ENCODE results near the gene COL15A1. TPM values are rescaled to one million over a fixed set of nuclear protein-coding genes. Genes with fewer than 3 reads are reported as not detected.
A peak's percentile ranks its signal among the peaks of the same experiment; 100 is the strongest.

Gene COL15A1
- total RNA-seq, 1 experiment from 2014 or later, result 0.04 TPM

DNA sequence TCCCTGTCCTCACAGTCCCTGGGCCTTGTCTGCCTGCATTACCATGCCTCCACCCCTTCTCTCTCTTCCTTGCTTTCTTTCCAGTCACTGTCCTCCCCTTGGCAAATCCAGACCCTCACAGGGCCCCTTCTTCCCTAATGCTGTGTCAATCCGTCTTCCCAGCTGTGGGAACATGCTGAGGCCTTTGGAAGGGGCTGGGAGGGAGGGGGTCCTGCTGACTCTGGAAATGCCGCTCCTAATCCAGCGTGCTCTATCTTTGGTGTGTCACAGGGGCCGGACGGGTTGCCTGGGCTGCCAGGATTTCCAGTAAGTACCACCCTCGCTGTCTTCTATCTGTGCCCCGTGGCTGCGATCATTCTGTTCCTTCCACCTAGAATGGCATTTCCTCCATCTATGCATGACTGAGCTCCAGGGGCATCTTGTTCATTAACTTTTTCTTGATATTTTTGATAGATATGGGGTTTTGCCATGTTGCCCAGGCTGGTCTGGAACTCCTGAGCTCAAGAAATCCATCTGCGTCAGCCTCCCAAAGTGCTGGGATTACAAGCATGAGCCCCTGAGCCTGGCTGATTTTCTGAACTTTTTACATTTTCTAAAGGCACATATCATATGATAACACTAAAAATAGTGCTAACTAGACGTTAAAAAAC lies 96.7 kb downstream of the COL15A1 start:
- H3K27ac ChIP-seq (ENCODE audit: low read depth, low read length, poor library complexity, severe bottlenecking), result no peak overlapping the region
- DNase-seq (ENCODE audit: low spot score), result no peak
- no TSS peak for BruUV-seq (replicated peaks)
- H3K36me3 ChIP-seq (ENCODE audit: insufficient read depth, low read length, poor library complexity, severe bottlenecking), result no peaks in the 10 kb centered on the region
- no peak for TF ChIP-seq EZH2 (IDR thresholded peaks at IDR 0.05; ENCODE audit: borderline replicate concordance, low read depth, low read length, poor library complexity, severe bottlenecking)
- TF ChIP-seq, protein P1, sequence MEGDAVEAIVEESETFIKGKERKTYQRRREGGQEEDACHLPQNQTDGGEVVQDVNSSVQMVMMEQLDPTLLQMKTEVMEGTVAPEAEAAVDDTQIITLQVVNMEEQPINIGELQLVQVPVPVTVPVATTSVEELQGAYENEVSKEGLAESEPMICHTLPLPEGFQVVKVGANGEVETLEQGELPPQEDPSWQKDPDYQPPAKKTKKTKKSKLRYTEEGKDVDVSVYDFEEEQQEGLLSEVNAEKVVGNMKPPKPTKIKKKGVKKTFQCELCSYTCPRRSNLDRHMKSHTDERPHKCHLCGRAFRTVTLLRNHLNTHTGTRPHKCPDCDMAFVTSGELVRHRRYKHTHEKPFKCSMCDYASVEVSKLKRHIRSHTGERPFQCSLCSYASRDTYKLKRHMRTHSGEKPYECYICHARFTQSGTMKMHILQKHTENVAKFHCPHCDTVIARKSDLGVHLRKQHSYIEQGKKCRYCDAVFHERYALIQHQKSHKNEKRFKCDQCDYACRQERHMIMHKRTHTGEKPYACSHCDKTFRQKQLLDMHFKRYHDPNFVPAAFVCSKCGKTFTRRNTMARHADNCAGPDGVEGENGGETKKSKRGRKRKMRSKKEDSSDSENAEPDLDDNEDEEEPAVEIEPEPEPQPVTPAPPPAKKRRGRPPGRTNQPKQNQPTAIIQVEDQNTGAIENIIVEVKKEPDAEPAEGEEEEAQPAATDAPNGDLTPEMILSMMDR (conservative IDR thresholded peaks at IDR 0.05; ENCODE audit: low read depth, low read length), result no peak
- intact Hi-C loops (cut with micrococcal nuclease; ENCODE audit: unreplicated experiment), result no loop called here
- no peaks in the 10 kb centered on the region for H3K27me3 ChIP-seq (replicated peaks; ENCODE audit: insufficient read depth, low read depth, low read length, poor library complexity)
- no peaks in the 10 kb centered on the region for H3K9me3 ChIP-seq (ENCODE audit: low read depth, low read length, poor library complexity, severe bottlenecking)
- no peaks in the 10 kb centered on the region for H3K4me1 ChIP-seq (ENCODE audit: insufficient read depth, low read length, poor library complexity, severe bottlenecking)
- ChIA-PET CTCF (no interaction called here), POLR2A (ENCODE audit: low non-redundant PET) (no interaction called here)
- H3K4me3 ChIP-seq (ENCODE audit: low read depth, low read length, poor library complexity, severe bottlenecking), result no peak overlapping the region

DNA sequence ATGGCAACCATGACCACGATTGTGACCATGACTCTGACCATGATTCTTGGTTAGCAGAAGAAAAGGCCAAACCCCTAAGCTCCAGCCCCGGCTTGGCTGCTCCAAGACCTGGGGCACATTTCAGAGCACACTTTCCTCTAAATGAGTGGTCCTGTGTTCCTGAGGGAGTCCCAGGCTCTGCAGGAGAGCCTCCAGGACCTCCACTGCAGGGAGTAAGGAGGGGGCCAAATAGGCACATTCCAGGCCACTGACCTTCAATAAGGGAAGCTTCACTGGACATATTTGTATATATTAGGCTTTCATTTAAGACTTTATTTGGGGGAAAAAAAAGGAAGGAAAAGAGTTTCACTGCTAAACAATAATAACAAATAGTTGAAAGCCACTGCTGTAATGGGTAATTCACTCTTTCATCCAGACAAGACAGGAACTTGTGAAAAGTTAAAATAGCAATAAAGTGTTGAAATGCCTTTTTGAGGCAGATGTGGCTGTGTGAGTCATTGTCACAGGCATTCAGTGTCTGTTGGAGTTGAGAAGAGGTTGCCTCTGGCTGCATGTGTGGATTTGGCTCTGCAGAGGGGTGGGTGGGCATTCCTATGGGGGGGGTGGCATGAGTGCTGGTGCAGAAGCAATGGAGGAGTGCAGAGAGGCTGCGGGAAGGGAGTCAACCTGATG lies 97.3 kb downstream of the COL15A1 start:
- DNase-seq (ENCODE audit: low spot score), result peak; percentile 9
- Histone ChIP-seq H3K27me3 (replicated peaks; ENCODE audit: insufficient read depth, low read depth, low read length, poor library complexity) (no peaks in the 10 kb centered on the region), H3K4me1 (ENCODE audit: insufficient read depth, low read length, poor library complexity, severe bottlenecking) (no peaks in the 10 kb centered on the region), H3K36me3 (ENCODE audit: insufficient read depth, low read length, poor library complexity, severe bottlenecking) (no peaks in the 10 kb centered on the region), H3K4me3 (ENCODE audit: low read depth, low read length, poor library complexity, severe bottlenecking) (no peak overlapping the region), H3K9me3 (ENCODE audit: low read depth, low read length, poor library complexity, severe bottlenecking) (no peaks in the 10 kb centered on the region), H3K27ac (ENCODE audit: low read depth, low read length, poor library complexity, severe bottlenecking) (no peak overlapping the region)
- TF ChIP-seq EZH2 (IDR thresholded peaks at IDR 0.05; ENCODE audit: borderline replicate concordance, low read depth, low read length, poor library complexity, severe bottlenecking), result no peak
- TF ChIP-seq, protein P1 (conservative IDR thresholded peaks at IDR 0.05; ENCODE audit: low read depth, low read length), result no peak
- intact Hi-C loops (cut with micrococcal nuclease; ENCODE audit: unreplicated experiment), result no loop called here
- BruUV-seq (replicated peaks), result no TSS peak
- ChIA-PET CTCF (no interaction called here), POLR2A (ENCODE audit: low non-redundant PET) (no interaction called here)

DNA sequence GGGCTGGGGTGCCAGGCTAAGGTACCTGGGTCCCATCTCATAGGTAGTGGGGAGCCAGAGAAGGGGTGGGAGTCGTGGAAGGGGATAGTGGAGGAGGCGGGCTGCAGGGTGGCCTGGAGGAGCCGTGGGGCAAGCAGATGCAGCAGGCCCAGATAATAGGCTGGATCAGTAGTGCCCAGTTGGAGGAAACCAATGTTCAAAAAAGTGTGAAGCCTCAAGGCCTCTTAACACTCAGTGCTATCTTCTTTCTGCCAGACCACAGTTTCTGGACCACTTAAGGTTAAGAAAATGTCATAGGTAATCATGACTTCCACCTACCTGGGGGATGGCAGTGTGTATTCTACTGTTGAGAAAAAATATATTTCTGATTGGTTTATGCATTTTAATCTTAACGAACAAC lies 97.9 kb downstream of the COL15A1 start:
- no peak for TF ChIP-seq EZH2 (IDR thresholded peaks at IDR 0.05; ENCODE audit: borderline replicate concordance, low read depth, low read length, poor library complexity, severe bottlenecking)
- TF ChIP-seq, protein P1 (conservative IDR thresholded peaks at IDR 0.05; ENCODE audit: low read depth, low read length), result no peak
- no peak overlapping the region for H3K27ac ChIP-seq (ENCODE audit: low read depth, low read length, poor library complexity, severe bottlenecking)
- H3K4me1 ChIP-seq (ENCODE audit: insufficient read depth, low read length, poor library complexity, severe bottlenecking), result no peaks in the 10 kb centered on the region
- intact Hi-C loops (cut with micrococcal nuclease; ENCODE audit: unreplicated experiment), result no loop called here
- no peaks in the 10 kb centered on the region for H3K36me3 ChIP-seq (ENCODE audit: insufficient read depth, low read length, poor library complexity, severe bottlenecking)
- no peaks in the 10 kb centered on the region for H3K27me3 ChIP-seq (replicated peaks; ENCODE audit: insufficient read depth, low read depth, low read length, poor library complexity)
- DNase-seq (ENCODE audit: low spot score), result no peak
- CTCF ChIA-PET, result no interaction called here
- H3K4me3 ChIP-seq (ENCODE audit: low read depth, low read length, poor library complexity, severe bottlenecking), result no peak overlapping the region
- POLR2A ChIA-PET (ENCODE audit: low non-redundant PET), result no interaction called here
- H3K9me3 ChIP-seq (ENCODE audit: low read depth, low read length, poor library complexity, severe bottlenecking), result no peaks in the 10 kb centered on the region
- no TSS peak for BruUV-seq (replicated peaks)

Data from A673 (cell line).